GM08714 (cell line): ENCODE results near the gene TMPRSS3.

ENCODE experiments used
- H3K4me3 ChIP-seq: fragments of 200-500 bp; sonication (Bioruptor generic); 2 replicates; pipeline ENCODE4 v1.5.1; 2014; ENCODE audit warnings: mild to moderate bottlenecking, low read length, inconsistent platforms
- ZNF274 ChIP-seq: IDR thresholded peaks from 2 replicates; pipeline ENCODE4 v1.6.1; 2012; ENCODE audit warnings: mild to moderate bottlenecking, low read depth, low read length

Gene TMPRSS3

DNA sequence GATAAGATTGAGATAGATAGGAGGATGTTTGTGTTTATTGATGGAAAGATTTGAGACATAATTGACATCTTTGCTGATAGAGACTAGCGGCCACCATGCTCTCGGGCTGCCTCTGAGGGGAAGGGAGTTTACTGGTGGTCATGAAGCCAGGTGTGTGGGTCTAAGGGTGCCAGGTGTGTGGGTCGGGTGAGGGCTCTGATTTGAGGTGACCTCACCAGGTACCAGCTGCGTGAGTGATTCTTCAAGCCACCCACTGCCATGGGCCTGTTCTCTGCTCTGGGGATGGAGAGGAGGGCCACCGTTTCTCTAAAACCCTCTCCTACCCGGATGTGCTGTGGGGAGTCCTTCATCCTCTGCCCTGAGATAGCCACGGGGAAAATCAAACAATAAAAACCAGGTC, 11.0 kb upstream of the TMPRSS3 start:
- H3K4me3 ChIP-seq, result no peak overlapping the region
- TF ChIP-seq ZNF274, result no peak

- no peak overlapping the region for H3K4me3 ChIP-seq
Measured at GRCh38 chr21:42406201-42406621, 10.4 kb upstream of the TMPRSS3 start.

DNA sequence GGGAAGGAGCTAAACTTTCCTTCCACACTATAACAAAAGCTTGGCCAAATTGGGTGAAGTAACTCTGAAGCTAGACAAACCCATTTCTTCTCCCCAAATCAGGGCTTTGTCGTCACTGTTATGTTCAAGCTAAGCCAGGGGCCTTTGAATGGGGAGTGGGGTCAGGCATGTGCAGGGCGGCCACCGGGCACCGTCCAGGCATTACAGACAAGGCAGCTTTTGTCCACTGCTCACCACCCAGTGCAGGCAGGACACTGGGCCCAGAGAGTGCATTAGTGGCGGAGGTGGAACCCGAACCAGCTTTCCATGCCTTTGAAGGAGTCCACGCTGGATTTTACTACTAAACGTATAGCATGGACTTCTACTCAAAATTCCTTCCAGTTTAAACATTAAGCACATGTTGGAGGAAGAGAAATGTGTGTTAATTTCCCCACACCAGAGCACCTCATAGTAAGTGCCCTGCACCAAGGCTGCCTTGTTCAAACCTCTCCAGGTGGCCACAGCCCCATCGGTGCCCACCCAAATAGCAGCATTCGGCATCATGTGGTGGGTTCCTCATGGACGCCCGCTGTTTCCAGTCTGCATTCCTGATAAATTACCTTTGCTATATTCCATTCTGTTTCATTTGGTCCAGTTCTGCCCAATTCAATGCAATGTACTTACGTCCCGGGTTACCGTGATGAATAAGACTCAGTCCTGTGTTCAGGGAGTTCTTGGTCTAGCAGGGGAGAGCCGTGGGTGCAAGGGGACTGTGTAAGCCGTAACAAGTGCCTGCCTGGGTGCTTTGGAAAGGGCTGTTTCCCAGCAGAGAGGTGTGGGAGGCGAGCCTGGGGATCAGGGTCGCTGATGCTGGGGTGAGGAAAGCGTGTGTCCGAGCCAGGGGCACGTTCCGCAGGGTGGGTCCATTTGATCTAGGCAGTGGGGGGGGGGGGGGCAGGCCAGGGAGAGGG, 9.5 kb upstream of the TMPRSS3 start:
- no peak overlapping the region for H3K4me3 ChIP-seq
- no peak for TF ChIP-seq ZNF274

More at GRCh38 chr21:42406201-42406621, 10.4 kb upstream of the TMPRSS3 start:
- no peak for TF ChIP-seq ZNF274

GRCh38 chr21:42404539-42404938, 8.7 kb upstream of the TMPRSS3 start:
- no peak for TF ChIP-seq ZNF274
- no peak overlapping the region for H3K4me3 ChIP-seq

DNA sequence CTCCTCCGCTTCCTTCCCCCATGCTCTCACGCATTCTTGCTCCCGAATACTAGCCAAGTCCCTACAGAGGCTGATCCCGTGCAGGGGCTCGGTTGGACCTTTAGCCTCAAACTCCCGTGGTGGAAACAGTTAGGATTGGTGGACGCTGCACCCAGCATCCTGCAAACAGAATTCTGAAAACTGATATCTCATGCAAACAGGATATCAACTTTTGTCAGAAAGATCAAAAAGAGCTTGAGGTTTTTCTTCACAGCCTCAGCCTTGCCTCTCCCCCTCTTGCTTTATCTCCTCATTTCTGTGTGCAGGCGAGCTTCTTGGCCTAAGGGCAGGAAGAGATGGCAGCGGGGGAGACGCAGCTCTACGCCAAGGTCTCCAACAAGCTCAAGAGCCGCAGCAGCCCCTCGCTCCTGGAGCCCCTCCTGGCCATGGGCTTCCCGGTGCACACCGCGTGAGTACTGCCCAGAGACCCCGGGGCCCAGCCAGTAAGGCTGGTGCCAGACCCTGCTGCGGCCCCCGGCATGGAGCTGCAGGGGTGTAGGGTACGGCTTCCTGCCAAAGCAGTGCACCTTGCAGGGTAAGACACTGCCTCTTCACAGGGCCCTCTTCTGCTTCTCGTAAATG, 7.9 kb upstream of the TMPRSS3 start, which contains the start of gene UBASH3A:
Gene UBASH3A, plus strand, starts transcription at position 292 of the 621 bp plus-strand sequence. Its CDS starts 44 bp downstream, at position 336.
- TF ChIP-seq ZNF274, result no peak

GRCh38 chr21:42401820-42402251, 6.0 kb upstream of the TMPRSS3 start:
- TF ChIP-seq ZNF274, result no peak
- no peak overlapping the region for H3K4me3 ChIP-seq

More for the DNA sequence above, 7.9 kb upstream of the TMPRSS3 start, which contains the start of gene UBASH3A:
- H3K4me3 ChIP-seq, result no peak within 1 kb of the TSS

DNA sequence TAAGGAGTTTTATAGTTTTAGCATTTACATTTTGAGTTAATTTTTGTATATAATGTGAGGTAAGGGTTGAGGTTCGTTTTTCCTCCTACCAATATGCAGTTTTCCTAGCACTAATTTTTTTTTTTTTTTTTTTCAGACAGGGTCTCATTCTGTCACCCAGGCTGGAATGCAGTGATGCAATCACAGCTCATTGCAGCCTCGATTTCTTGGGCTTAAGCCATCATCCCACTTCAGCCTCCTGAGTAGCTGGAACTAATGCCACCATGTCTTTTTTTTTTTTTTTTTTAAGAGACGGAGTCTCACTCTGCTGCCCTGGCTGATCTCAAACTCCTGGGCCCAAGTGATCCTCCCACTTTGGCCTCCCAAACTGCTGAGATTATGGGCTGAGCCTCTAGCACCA, 5.3 kb upstream of the TMPRSS3 start:
- no peak overlapping the region for H3K4me3 ChIP-seq
- no peak for TF ChIP-seq ZNF274

- TF ChIP-seq ZNF274, result no peak
- H3K4me3 ChIP-seq, result no peak overlapping the region
Measured at GRCh38 chr21:42400525-42400924, 4.7 kb upstream of the TMPRSS3 start.

DNA sequence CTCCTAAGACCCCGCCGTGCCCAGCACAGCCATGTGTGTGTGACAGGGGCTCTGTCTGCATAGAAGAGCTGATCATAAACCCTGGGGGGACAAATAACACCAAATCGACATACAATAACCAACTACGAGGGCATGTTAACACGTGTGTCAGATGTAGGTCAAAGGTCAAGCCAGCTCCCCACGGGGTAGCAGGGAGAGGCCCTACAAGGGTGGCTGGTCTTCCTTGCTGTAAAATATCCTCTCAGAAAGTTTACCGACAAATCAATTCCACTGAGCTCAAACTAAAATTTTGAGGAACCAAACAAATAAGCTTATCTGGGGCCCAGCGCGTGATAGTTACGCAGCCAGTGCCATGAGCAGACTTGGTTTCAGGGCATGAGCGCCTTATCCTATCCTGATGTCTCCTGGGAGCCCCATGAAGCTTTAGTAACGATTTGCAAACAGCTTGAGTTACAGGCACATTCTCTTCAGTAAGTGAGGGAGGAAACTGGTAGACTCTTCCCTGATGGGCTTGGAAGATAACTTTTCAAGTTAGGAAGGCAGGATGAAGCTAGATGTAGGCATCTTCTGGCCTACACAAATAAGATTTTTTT, 2.7 kb upstream of the TMPRSS3 start:
- TF ChIP-seq ZNF274, result no peak
- H3K4me3 ChIP-seq, result no peak overlapping the region

DNA sequence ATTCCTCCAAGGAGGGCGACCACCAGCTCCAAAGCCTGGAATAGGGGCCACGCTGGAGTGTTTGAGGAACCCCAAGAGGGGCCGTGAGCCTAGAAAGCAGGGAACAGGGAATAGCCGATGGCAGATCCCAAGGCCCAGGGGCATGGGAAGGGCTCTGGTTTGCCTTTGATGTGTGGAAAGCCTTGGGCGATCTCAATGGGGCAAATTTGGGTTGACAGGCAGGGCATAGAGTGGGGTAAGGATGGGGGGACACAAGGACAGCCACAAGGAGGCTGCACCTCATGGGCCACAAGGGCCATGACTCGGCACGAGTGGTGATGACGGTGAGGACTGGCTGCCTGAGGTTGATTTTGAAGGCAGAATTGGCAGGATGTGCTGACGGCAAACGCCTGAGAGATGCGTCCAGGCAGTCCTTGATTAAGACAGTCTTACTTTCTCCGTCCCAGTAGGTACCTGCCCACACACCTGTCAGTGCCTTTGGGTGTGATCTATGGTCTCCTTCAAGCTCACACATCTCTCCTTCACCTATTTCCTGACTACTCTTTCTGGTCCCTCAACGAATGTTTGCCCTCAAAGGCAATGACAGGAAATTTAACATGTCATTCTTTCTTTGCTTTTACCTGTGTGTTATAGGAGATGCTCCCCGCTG, 2.0 kb upstream of the TMPRSS3 start:
- TF ChIP-seq ZNF274, result no peak
- H3K4me3 ChIP-seq, result no peak overlapping the region

DNA sequence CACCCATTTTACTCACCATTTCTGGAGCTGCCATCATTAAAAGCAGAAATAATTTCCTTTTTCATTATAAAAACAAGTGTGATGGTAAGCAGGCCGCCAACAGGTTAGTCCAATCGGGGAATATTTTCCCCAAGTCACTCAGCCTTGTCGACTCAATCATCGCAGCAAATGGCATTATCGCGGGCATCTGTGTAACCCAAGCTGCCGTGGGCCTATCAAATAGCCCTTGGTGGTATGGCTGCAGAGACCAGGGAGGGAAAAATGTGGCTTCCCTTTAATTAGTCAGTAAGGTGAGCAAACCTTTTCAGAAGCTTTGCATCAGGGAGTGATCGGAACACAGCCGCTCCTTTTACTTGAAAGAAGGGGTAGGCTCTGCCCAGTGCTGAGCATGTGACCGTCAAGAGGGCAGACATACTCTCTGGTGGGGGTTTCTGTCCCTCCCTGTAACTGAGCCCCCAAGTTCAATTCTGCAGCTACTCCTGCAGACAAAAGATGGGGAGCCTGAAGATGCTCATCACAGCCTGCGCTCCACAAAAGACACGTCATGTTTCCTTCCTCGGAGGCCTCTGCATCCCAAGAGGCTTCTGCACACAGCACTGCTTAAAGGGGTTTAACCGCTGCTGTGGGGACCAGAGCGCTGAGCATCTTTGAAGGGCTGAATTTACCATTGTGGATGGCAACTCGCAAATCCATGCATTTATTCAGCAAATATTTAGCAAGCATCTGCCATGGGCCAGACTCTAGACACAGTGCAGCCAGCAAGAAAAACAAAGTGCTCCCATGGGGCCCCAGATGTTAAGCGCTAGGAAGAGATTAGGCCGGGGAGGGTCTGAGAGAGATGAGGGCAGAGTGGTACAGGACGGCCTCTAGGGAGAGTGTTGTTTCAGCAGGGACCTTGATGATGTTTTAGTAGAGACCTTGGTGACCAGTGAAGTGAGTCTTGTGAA, 1.2 kb upstream of the TMPRSS3 start:
- no peak overlapping the region for H3K4me3 ChIP-seq
- TF ChIP-seq ZNF274, result no peak

- no peak for TF ChIP-seq ZNF274
Measured at GRCh38 chr21:42395302-42395701, 550 bp downstream of the TMPRSS3 start.

GRCh38 chr21:42393443-42393950, 2.4 kb downstream of the TMPRSS3 start:
- H3K4me3 ChIP-seq, result no peak overlapping the region

More at GRCh38 chr21:42395302-42395701, 550 bp downstream of the TMPRSS3 start:
- H3K4me3 ChIP-seq, result no peak overlapping the region

More at GRCh38 chr21:42393443-42393950, 2.4 kb downstream of the TMPRSS3 start:
- TF ChIP-seq ZNF274, result no peak
